PC-9 (cell line): ENCODE measurements around the gene RRAGC.

ENCODE experiments used
- CTCF ChIP-seq: fragments of 200-600 bp; sonication (generic); conservative IDR thresholded peaks from 2 replicates; pipeline ENCODE4 v1.6.1; 2017; ENCODE audit warnings: mixed run types, antibody characterized with exemption, mild to moderate bottlenecking, moderate library complexity
- EZH2 ChIP-seq: fragments of 200-600 bp; sonication (generic); IDR thresholded peaks from 2 replicates; pipeline ENCODE4 v1.8.0; 2017; ENCODE audit warnings: antibody characterized with exemption, low read depth

DNA sequence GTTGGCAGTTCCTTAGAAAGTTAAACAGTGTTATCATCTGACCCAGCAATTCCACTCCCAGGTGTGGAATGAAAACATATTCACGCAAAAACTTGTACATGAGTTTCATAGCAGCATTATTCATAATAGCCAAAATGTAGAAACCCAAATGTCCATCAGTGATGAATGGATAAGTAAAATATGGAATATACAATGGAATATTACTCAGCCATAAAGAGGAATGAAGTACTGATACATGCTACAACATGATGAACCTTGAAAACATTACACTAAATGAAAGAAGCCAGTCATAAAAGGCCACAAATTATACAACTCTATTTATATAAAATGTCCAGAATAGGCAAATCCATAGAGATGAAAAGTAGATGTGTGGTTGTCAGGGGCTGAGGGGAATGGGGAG lies 53.5 kb downstream of the RRAGC start:
- TF ChIP-seq CTCF (no peak), EZH2 (no peak)
